Fibroblast of skin of left biceps (primary cell): ENCODE measurements around the gene AMBN.
A peak's percentile ranks its signal among the peaks of the same experiment; 100 is the strongest.

Source experiments
- DNase-seq, 2 experiments: peaks; one replicate each; pipeline ENCODE4 v3.0.0-alpha.2; 2013; ENCODE audit warnings: low read depth in 2 of 2

AMBN gene

DNA sequence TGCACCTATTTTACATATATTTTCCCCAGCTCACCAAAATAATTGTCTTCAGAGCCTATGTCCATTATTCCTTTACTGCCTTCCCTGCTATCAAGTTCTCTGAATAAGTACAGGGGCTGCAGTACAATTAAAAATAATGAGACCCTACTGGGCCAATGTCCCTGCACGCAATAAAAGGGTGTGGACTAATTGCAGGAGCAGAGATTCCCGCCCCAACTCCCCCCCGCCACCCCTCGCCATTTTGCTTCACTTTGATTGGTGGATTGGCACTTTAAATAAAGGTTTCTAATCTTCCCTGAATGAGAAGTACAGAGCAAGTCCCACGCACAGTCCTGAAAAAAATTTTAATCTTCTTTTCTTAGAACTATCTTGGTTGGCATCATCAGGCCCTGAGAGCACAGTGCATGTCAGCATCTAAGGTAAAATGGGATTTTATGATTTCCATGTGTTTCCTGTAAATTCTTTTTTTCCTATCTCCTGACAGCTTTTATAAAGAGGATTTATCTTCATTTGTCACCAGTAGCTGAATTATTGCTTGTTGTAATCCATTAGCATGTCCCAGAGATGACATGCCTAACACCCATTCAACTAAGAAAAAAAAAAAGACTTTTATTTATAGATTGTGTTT lies at the start of gene AMBN:
TSS of gene AMBN (plus strand) at position 302 of the 628 bp plus-strand sequence. CDS start at position 405, 103 bp downstream.
- DNase-seq = no peak

GRCh38 chr4:70544279-70544868 lies 47.7 kb upstream of the AMBN start:
- DNase-seq = no peak

DNA sequence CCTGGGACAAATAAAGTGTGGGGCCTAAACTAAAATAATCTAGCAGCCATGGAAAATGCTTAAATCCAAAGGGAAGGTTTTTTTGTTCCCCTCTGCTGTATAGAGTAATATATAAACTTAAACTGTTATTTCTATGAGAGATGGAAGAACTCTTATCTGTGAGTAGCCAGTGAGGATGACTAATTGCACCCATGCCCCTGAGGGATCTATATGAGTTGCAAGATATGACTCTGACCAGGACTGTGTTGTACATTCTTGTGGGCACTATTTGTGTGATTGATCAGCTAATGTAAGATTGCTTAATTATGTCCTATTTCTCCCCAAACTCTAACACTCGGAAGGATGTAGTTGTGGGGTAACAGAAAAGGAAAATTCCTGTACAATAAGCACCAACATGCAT lies 35.2 kb upstream of the AMBN start:
- DNase-seq = no peak

- peak in 1 of 2 experiments; percentile 2 for DNase-seq
These were observed 32.7 kb upstream of the AMBN start for GRCh38 chr4:70559211-70559830.

- DNase-seq = peak in 1 of 2 experiments; percentile 1
These were observed 32.1 kb upstream of the AMBN start for GRCh38 chr4:70559924-70560323.

DNA sequence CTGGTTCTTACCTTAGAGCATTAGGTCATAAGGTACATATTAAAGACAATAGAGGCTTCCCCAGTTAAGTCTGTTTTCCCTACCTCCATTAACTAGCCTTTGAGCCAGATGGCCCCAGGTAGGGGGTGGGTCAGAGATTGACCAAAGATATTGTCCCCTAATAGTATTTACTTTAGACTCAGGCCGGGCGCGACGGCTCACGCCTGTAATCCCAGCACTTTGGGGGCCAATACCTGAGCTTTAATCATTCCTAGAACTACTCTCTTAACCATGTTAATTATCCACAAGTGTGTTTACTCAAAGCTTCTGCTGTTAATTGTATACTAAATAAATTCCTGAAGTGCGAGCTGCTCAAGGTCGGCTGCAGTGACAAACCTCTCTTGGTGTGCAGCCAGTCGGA lies 28.0 kb upstream of the AMBN start:
- no peak for DNase-seq

GRCh38 chr4:70570796-70571195 lies 21.3 kb upstream of the AMBN start:
- no peak for DNase-seq

- DNase-seq = no peak
These were observed 20.3 kb upstream of the AMBN start for GRCh38 chr4:70571772-70572171.

GRCh38 chr4:70575964-70576363 lies 16.1 kb upstream of the AMBN start:
- DNase-seq = no peak

DNA sequence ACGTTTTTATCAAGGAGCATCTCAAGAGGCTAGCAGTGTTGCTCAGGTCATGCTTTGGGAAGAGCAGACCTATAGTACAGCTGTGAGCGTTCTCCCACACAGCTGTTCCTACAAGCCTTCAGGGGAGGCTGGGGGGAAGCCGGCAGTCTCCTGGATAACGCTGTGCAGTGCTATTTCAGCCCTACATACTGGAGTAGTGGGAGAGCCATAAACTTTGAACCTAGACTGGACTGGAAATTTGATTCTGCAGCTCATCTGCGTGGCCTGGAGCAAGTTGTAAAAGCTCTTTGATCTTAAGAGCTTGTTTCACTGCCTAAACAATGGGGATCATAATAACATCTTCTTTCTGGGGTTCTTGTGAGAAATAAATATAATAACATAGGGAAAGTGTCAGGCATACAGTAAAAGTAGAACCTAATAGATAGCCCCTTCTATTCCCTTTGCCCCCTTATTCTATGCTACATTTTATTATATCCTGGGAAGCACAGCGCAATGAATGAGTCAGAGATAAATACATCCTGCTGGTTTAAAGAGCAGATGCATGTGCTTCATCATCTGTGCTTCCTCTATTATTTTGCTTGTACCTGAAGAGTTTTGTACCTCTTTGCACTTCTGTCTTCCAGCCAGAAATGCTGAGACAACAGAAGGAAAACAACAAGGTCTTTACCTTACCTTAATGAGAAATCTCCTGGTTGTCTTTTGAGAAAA lies 14.7 kb upstream of the AMBN start:
- no peak for DNase-seq

DNA sequence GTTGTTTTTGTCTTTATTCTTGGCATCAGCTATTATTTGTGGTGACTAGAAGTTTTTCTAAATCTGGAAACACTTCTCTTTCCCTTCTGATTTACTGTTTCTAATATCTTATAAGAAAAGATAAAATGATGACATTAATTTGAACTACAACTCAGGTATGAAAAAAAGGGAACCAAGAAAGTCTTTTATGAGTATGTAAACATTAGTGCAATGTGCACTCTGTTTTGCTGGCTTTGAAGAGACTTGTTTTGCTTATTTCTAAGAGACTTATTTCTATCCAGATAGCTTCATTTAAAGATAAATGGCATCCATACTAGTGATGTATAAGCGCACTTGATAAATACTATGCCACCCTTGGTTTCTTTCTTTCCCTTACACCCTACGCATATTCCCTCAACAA lies 10.1 kb upstream of the AMBN start:
- no peak for DNase-seq

GRCh38 chr4:70583952-70584834 lies 7.9 kb upstream of the AMBN start:
- no peak for DNase-seq

DNA sequence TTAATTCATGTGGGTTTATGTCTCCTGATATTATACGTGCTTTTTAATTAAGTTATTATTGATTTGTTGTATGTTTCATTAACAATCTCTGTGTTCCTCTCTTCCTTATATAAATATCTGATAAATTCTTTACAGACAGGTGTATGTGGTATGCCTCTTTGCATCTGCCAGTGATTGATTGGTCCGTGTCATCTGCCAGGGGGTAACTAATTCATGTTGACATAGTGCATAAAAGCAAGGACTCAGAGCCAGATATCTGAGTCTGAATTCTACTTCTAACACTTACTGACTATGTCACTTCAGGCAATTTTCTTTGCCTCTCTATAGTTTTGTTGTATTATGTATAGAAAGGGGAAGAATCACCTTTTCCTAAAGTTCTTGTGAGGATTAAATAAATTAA lies 5.2 kb upstream of the AMBN start:
- no peak for DNase-seq

DNA sequence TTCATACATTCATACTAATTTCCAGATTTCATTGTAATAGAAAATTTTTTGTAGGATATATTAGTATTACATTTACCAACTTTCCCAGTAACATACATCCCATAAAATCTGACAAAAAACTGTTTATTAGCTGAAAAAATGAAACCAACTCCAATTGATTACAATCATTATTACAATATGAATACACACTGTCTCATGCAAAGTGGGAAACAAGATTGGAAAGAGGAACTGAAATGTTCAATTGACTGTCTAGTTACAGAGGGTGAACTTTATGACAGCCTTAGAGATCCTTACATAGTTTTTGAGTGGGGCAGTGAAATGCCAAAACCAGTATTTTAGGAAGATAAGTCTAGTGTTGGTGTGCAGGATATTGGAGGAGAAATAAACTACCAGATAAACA lies 2.3 kb upstream of the AMBN start:
- no peak for DNase-seq

DNA sequence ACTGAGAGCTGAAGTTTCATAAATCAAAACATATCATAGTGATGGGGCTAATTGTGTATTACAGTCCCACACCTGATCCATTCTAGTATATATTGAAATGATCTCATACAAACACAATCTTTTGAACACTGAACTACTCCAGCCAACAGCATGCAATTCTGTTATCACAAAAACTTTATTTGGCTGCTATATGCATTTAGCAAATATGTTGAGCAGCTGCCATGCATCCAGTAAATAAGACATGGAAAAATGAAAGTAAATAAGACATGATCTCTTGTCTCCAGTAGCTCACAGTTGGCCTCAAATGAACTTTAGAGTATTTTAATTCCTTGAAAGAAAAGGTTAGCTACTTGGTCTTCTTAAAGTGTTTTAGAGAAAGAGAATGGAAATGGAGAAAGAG lies 2.1 kb downstream of the AMBN start:
- no peak for DNase-seq

- DNase-seq = no peak
These were observed 8.2 kb downstream of the AMBN start for GRCh38 chr4:70600305-70600704.

DNA sequence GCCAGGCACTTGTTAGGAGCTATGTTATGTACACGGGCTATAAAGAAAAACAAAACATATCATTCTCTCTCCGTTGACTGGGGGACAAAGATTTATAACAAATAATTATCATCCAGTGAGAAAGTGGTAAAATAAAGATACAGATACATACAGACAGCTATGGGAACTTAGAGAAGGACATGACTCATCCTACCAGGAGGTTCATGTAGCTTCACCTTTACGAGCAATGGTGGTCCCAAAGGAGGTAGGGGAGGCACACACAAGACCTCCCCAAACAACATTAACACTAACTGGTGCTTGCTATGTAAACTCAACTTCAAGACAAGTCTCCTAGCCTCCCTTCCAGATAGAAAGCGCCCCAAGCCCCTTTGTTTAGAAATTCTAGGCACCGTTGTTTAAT lies 8.9 kb downstream of the AMBN start:
- no peak for DNase-seq

GRCh38 chr4:70601422-70602039 lies 9.5 kb downstream of the AMBN start:
- DNase-seq = peak; percentile 26 to 31

- DNase-seq = no peak
These were observed 11.8 kb downstream of the AMBN start for GRCh38 chr4:70603856-70604255.

DNA sequence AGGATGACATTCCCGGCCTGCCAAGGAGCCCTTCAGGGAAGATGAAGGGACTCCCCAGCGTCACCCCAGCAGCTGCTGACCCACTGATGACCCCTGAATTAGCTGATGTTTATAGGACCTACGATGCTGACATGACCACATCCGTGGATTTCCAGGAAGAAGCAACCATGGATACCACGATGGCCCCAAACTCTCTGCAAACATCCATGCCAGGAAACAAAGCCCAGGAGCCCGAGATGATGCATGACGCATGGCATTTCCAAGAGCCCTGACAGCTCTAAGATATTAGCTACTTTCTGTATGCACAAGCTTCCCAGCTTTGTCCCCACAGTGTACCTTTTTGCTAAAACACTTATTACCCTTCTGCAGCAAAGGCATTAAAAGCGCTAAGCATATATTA lies 14.4 kb downstream of the AMBN start:
- no peak for DNase-seq

- DNase-seq = no peak
These were observed 15.3 kb downstream of the AMBN start for GRCh38 chr4:70607334-70607853.
